Stomach (tissue), 4 donors: ENCODE measurements around the gene KRTAP9-7.
"Not testable (repeated sequence)": the region's sequence is repeated elsewhere in the genome, so short reads cannot be mapped to it uniquely, and the experiment has no call there.

Experiments used
- POLR2AphosphoS5 ChIP-seq, 3 donors: sonication (generic); formaldehyde crosslinking; IDR thresholded peaks; one replicate each; pipeline ENCODE4 v1.6.1; 2016; ENCODE audit warnings: antibody characterized with exemption in 3 of 3
- TF ChIP-seq, protein P1 (sequence below), 7 experiments: fragments of 450-650 bp in 4 of 7; fragments of 200-600 bp in 3 of 7; sonication (generic) in 3 of 7; IDR thresholded peaks; one replicate each; pipeline ENCODE4 v1.5.1; 2016 to 2019; ENCODE audit warnings: antibody characterized with exemption in 7 of 7, control low read depth in 2 of 7, mild to moderate bottlenecking in 1 of 7

DNA sequence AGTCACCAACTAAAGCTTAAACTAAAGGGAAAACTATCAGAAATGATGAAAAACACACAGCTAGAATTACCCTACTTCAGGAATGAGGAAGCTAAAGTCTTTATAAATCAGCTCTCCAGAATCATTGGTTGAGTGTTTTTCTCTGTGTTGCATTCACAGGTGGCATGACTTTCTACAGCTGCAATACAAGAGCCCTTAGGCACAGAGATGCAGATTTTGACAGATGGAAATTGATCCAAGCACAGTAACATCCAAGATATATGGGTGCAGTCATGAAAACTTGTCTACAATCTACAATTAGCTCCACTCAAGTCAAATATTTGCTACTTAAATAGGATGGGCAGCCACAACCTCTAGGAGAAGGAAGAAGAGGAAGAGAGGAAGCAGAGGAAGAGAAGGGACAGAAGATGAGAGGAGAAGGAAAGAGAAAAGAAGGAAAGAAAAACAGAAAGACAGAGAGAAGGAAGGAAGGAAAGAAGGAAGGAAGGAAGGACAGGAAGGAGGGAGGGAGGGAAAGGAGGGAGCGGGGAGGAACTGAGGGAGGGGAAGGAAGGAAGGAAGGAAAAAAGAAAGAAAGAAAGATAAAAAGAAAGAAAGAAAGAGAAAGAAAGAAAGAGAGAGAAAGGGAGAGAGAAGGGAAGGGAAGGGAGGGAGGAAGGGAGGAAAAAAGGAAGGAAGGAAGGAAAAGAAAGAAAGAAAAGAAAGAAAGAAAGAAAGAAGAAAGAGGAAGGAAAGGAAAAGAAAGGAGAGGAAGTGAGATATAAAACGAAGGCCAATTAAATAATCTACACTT is 28.3 kb upstream of the KRTAP9-7 start:
- TF ChIP-seq, protein P1, sequence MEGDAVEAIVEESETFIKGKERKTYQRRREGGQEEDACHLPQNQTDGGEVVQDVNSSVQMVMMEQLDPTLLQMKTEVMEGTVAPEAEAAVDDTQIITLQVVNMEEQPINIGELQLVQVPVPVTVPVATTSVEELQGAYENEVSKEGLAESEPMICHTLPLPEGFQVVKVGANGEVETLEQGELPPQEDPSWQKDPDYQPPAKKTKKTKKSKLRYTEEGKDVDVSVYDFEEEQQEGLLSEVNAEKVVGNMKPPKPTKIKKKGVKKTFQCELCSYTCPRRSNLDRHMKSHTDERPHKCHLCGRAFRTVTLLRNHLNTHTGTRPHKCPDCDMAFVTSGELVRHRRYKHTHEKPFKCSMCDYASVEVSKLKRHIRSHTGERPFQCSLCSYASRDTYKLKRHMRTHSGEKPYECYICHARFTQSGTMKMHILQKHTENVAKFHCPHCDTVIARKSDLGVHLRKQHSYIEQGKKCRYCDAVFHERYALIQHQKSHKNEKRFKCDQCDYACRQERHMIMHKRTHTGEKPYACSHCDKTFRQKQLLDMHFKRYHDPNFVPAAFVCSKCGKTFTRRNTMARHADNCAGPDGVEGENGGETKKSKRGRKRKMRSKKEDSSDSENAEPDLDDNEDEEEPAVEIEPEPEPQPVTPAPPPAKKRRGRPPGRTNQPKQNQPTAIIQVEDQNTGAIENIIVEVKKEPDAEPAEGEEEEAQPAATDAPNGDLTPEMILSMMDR (IDR thresholded peaks at IDR 0.05), result not testable (repeated sequence)
- not testable (repeated sequence) for TF ChIP-seq POLR2AphosphoS5 (IDR thresholded peaks at IDR 0.05)
